Right lobe of liver (tissue), 4 donors: ENCODE results near the gene TBC1D13.

Experiments
- POLR2A ChIP-seq: fragments of 450-650 bp; IDR thresholded peaks from one replicate; pipeline ENCODE4 v1.6.1; 2017; ENCODE audit warnings: antibody characterized with exemption, mild to moderate bottlenecking
- TF ChIP-seq, protein P1 (sequence below), 4 donors: fragments of 200-600 bp in 3 of 4; fragments of 450-650 bp in 1 of 4; IDR thresholded peaks; one replicate each; pipeline versions ENCODE4 v1.5.1 to v1.8.0; 2016 to 2022; ENCODE audit warnings: antibody characterized with exemption in 4 of 4, mild to moderate bottlenecking in 2 of 4
- donor health status: DM: no; HTN: no; CAD: no.
- donor health status: DM: no; HTN: no; CAD: no.
- donor health status: DM: no; HTN: yes; CAD: no.

DNA sequence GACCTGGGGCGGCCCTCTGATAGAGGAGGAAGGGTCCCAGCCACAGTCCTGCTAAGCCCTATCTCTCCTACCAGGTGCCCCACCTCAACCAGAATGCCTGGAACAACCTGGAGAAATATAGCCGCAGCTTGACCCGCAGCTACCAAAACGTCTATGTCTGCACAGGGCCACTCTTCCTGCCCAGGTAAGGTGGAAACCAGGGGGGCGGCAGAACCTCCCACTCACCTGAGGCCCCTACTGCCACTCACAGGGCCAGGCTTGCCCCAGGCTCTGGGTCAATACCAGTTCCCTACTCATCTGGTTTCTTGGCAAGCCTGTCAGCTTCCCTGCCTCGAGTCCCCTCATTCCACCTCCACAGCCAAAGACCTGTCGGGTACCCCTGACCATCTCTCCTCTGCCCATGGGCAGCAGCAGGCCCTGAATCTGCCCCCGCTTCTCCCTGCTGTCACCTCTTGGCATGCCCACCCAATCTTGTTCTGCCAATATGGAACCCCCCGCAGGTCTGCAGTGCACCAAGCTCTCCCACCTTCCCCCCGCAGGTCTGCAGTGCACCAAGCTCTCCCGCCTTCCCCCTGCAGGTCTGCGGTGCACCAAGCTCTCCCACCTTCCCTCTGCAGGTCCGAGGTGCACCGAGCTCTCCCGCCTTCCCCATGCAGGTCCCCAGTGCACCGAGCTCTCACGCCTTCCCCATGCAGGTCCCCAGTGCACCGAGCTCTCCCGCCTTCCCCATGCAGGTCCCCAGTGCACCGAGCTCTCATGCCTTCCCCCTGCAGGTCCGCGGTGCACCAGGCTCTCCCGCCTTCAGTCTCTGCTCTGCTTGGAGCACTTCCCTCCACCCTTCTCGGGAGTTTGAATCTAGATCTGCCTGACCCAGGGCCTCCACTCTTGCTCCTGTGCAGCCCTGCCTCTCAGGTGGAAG lies 33.9 kb downstream of the TBC1D13 start:
- TF ChIP-seq, protein P1, sequence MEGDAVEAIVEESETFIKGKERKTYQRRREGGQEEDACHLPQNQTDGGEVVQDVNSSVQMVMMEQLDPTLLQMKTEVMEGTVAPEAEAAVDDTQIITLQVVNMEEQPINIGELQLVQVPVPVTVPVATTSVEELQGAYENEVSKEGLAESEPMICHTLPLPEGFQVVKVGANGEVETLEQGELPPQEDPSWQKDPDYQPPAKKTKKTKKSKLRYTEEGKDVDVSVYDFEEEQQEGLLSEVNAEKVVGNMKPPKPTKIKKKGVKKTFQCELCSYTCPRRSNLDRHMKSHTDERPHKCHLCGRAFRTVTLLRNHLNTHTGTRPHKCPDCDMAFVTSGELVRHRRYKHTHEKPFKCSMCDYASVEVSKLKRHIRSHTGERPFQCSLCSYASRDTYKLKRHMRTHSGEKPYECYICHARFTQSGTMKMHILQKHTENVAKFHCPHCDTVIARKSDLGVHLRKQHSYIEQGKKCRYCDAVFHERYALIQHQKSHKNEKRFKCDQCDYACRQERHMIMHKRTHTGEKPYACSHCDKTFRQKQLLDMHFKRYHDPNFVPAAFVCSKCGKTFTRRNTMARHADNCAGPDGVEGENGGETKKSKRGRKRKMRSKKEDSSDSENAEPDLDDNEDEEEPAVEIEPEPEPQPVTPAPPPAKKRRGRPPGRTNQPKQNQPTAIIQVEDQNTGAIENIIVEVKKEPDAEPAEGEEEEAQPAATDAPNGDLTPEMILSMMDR (IDR thresholded peaks at IDR 0.05): no peak
- TF ChIP-seq POLR2A: no peak
